OCI-LY3 (cell line): ENCODE results near the gene NRG4.

Experiments used
- CTCF ChIP-seq: fragments of 200-600, 300-600 bp; sonication (generic); IDR thresholded peaks from 2 replicates; pipeline ENCODE4 v1.5.1; 2014; ENCODE audit warnings: antibody characterized with exemption, low read length, low read depth
- EZH2phosphoT487 ChIP-seq: fragments of 200-600 bp; shearing (Covaris generic); IDR thresholded peaks from 2 replicates; pipeline ENCODE4 v1.6.1; 2018; ENCODE audit warnings: antibody characterized with exemption, mixed run types, low read depth

DNA sequence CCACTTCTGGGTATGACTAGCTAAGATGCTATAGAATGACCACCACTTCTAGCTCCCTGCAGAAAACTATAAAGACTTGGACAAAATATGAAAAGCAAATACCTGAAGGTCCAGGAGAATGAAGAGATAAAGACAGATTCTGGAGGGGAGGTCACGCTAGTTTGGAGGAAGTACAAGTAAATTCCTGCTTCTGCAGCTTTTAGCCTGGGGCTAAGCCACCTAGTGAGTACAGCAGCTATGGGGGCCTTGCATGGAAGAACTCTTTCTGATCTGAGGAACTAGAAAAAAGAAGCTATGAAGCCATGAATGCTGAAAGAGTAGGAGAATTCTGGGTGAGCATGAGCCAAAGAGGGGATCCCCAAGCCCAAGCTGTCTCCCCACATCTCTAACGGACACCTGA, 29.8 kb downstream of the NRG4 start:
- no peak for TF ChIP-seq CTCF
- no peak for TF ChIP-seq EZH2phosphoT487
